Hindlimb muscle (tissue), 1 donor: ENCODE measurements around the gene MET. TPM values are rescaled to one million over a fixed set of nuclear protein-coding genes. Genes with fewer than 3 reads are reported as not detected.
A peak's percentile ranks its signal among the peaks of the same experiment; 100 is the strongest.
"Not testable (repeated sequence)": the region's sequence is repeated elsewhere in the genome, so short reads cannot be mapped to it uniquely, and the experiment has no call there.

Source experiments
- DNase-seq: peaks from one replicate; pipeline ENCODE4 v3.0.0-alpha.2; 2013
- polyA plus RNA-seq: library from polyadenylated mRNA; unstranded; fragments of 120-200 nt; gene quantifications from one replicate; pipeline ENCODE4 v1.2.1, GENCODE V29; 2013; ENCODE audit not compliant: insufficient read length

Gene MET
- polyA plus RNA-seq, 1 donor: 15.2 TPM

GRCh38 chr7:116728413-116728812 is 56.4 kb downstream of the MET start:
- no peak for DNase-seq

GRCh38 chr7:116730097-116731022 is 58.4 kb downstream of the MET start:
- no peak for DNase-seq

GRCh38 chr7:116731023-116731395 is 59.0 kb downstream of the MET start:
- no peak for DNase-seq

DNA sequence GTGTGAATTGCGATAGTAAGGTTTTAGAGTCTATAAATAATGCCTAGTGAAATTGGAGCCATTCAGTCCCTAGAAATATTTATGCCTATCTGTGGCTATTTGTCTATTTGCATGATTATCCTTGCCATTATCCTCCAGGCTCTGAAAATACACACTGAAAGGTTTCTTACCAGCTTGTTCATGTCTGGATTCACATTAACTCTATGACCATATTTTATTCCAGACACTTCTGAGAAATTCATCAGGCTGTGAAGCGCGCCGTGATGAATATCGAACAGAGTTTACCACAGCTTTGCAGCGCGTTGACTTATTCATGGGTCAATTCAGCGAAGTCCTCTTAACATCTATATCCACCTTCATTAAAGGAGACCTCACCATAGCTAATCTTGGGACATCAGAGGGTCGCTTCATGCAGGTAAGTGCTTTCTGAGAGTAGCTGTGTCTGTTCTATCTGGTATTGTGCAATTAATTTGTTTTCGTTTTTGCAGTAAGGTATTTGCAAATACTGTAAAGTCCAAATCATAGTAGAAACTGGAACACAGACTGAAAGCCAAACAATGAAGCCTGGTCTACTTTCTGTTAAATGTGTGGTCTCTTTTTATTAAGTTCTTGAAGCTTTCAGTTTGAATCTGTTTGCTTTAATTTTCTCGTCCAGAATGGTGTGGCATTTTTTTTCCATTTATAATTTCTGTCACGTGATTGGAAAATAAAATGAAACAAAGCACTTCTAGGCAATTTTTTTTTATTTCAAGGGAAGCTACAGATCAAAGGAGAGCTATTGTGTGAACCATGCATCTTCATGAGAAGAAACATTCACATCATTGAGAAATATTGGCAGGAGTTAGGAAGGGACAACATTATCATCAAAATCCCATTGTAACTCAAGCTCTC is 59.7 kb downstream of the MET start:
- no peak for DNase-seq

GRCh38 chr7:116732788-116733694 is 61.0 kb downstream of the MET start:
- DNase-seq: no peak

DNA sequence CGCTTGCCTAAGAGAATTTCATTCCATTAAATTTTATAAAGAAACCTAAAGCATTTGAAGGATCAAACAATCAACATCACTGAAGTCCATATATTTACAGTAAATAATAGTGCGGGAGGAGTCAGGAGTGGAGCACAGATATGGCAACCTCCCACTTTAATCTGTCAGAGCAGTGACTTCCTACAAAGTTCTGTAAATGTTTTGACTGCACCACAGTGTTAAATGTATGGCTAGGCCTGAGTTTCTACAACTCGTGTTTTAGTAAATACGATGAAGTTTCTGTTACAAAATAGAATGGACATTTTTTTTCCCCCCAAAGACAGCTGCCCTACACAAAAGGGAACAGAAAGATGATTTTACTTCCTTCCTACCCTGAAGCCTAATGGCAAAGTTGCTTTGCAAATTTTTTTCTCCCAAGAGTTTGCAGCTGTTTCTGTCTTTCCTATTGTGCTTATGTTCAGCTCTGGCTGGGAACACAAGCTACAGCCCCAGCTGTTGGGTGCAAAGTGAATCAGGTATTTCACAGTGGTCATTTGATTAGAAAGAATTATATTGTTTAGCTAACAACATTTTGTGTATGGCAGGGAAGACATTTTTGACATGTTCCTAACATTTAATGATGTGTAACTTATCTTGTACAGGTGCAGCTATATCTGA is 62.1 kb downstream of the MET start:
- peak; percentile 42 for DNase-seq

- DNase-seq: no peak
Observed at GRCh38 chr7:116734710-116735109, 62.7 kb downstream of the MET start.

DNA sequence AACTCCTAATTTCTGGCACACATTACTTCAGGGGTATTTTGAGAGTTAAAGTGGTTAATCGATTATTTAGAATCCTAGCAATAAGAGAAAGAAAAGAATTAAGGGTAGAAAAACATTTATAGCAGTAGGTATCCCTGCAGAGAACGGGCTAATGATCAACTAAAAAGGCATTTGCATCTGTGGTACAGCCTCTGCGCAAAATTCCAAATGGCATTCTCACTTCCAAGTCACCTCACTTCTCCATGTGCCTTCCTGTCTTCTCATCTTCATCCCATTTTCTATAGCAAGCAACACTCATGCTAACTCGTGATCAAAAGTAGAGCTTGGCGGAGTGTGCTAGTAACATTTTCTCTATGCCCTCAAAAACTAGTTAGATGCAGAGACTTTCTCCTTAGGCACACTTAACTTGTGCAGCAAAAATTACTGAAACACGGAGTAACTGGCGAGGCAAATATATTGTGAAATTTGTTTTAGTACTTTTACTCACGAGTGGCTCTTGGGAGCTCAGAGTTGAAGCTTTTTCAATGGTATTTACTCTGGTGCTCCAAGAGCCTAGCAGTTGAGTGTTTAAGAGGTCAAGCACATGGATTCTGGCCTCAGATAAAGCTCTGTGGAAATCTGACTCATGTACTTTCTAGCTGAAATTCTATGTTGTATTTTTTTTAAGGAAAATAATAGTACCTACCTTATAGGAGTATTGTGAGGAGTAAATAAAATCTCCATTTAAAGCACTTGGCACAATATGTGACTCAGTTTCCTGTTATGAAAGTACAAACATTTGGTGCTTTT is 65.1 kb downstream of the MET start:
- DNase-seq: no peak

DNA sequence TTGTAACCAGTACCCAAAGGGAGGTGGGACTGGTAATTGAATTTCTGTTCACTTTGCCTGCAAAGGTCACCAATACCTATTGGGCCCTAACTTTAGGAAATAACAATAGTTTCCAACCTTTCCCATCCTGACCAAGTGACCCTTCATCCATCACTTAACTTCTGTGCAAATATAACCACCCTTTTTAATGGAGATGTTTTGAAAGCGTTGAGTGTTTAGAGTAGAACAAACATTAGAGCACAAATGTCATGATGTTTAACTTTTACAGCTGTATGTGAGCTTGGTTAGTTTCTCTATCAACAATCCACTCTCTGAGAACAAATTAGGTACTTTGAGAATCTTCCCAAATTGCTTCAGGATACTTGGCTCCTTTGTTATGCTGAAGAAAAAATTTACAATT is 66.4 kb downstream of the MET start:
- DNase-seq: no peak

- no peak for DNase-seq
Observed at GRCh38 chr7:116739307-116739706, 67.3 kb downstream of the MET start.

GRCh38 chr7:116740231-116740630 is 68.2 kb downstream of the MET start:
- DNase-seq: no peak

DNA sequence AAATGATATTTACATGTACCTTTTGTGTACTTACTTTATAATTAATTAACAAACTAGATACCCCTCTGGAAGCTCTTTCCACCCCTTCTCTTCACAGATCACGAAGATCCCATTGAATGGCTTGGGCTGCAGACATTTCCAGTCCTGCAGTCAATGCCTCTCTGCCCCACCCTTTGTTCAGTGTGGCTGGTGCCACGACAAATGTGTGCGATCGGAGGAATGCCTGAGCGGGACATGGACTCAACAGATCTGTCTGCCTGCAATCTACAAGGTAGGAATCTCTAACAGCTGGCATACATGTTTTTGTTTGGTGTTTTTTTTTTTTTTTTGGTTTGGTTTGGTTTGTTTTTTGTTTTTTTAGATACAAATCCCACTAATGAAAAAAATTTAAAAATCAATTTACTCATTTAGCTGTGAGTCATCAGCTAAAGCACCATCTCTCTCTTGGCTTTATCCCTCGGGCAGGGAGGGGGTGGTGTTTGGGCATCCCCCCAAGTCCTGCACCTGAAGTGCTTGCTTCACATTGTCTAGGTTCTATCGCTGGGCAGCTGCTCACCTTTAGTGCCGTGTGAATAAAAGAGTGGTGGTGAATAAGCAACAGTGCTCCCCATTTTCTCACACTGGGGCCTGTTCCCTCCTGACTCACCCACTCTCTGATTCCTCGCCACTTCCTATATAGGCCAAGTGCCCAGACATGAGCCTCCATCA is 68.9 kb downstream of the MET start:
- no peak for DNase-seq

- DNase-seq: no peak
Observed at GRCh38 chr7:116741625-116742316, 69.8 kb downstream of the MET start.

DNA sequence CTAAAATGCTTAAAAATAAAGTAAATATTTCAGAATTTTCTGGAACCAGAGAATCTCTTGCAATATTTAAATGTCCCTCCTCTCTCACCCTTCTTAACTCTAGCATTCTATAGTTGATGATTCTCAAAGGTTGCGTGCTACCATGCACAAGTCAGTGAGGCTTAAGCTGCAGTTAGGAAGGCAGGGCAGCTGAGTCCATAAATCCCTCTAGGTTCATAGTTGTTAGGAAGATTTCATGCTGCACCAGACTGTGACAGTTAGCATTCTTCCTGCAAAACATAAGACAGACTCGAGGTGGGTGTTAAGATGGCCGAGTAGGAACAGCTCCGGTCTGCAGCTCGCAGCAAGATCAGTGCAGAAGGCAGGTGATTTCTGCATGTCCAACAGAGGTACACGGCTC is 70.6 kb downstream of the MET start:
- DNase-seq: no peak

DNA sequence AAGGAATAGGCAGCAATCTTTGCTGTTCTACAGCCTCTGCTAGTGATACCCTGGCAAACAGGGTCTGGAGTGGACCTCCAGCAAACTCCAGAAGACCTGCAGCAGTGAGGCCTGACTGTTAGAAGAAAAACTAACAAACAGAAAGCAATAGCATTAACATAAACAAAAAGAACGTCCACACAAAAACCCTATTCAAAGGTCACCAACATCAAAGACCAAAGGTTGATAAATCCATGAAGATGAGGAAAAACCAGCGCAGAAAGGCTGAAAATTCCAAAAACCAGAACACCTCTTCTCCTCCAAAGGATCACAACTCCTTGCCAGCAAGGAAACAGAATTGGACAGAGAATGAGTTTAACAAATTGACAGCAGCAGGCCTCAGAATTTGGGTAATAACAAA is 71.8 kb downstream of the MET start:
- DNase-seq: not testable (repeated sequence)

DNA sequence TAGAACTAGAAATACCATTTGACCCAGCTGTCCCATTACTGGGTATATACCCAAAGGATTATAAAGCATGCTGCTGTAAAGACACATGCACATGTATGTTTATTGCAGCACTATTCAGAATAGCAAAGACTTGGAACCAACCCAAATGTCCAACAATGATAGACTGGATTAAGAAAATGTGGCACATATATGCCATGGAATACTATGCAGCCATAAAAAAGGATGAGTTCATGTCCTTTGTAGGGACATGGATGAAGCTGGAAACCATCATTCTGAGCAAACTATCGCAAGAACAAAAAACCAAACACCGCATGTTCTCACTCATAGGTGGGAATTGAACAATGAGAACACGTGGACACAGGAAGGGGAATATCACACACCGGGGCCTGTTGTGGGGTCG is 74.4 kb downstream of the MET start:
- DNase-seq: not testable (repeated sequence)

GRCh38 chr7:116751070-116751469 is 79.1 kb downstream of the MET start:
- not testable (repeated sequence) for DNase-seq

DNA sequence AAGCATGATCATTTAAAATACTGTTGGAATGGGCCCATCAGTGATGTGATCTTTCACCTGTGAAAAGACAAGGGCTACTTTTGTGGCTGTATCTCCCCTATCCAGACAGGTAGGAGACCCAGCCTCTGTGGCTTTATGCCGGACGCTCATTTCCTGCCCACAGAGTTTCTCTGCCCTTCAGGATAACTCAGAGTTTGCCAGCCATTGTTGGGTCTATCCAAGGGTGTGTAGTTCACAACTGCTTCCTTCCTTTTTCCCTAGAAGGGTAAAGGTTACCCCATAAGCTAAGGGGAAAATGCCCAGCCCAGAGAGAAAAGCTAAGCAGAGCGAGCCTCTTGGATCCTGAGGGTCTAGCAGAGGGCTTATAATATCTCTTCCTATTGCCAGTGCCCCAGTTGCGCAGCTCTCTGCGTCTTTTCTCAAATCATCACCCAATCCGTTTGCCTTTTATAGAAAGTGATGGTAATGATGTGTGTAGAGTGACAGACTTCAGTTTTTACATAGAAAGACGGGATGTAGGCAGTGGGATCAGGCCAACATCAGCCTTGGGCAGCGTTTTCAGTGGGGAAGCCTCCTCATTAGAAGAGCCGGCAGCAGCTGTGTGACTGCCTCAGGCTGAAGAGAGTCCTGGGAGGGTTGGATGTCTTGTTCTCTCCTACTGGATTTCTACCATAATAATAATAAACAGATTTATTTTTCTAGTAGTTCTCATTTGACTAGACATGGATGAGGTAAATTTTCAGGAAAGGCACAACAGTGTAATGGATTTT is 80.5 kb downstream of the MET start:
- no peak for DNase-seq

DNA sequence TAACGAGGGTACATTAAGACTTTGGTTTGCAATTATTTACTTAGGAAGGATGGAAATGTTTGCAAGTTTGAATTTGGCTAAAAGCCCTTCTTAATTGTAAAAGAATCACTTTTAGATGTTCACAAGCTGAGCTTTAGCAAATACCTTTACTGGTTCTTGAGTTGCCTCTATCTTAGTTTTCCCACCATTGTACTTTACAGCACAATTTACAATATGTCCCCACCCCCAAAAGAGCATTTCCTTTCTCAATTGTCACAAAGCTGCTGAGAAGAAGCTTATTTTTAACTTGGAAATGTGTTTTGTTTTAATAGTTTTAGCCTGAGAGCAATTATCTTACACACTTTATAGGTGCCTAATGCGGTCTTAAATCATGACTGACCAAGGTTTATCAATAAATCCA is 81.1 kb downstream of the MET start:
- no peak for DNase-seq
